VCaP (cell line): Measurements from ENCODE around the gene SPTAN1.

ENCODE experiments used
- H3K27ac ChIP-seq: fragments of 450-650 bp; 2 replicates; pipeline ENCODE4 v1.5.1; 2017
- TF ChIP-seq, protein P1 (sequence below): fragments of 450-650 bp; conservative IDR thresholded peaks from 2 replicates; pipeline ENCODE4 v1.5.1; 2017; ENCODE audit warnings: mild to moderate bottlenecking, moderate library complexity

Gene SPTAN1

DNA sequence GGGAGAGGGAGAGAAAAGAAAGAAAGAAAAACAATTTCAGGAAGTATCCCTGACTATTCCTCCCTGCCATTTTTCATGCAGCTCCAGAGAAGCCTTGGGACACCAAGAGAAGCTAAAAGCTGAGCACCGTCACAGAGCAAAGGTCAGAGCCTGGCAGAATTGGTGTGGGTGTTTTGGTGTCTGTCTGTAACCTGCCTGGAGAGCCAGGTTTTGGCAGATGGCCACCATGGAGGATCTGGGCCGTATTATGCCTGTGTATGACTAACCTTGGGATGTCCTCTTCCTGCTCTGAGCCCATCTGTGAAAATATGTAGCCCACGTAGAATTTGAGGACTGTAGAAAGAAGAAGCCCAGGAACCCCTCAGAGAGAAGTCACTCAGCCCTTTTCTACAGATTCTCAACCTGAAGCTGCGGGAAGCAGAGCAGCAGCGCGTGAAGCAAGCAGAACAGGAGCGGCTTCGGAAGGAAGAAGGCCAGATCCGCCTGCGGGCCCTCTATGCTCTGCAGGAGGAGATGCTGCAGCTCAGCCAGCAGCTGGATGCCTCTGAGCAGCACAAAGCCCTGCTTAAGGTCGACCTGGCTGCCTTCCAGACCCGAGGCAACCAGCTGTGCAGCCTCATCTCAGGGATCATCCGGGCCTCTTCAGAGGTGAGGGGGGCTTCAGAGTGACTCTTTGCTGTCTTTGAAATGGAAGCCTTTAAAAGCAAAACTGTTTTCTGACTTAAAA lies 29.0 kb upstream of the SPTAN1 start:
- TF ChIP-seq, protein P1, sequence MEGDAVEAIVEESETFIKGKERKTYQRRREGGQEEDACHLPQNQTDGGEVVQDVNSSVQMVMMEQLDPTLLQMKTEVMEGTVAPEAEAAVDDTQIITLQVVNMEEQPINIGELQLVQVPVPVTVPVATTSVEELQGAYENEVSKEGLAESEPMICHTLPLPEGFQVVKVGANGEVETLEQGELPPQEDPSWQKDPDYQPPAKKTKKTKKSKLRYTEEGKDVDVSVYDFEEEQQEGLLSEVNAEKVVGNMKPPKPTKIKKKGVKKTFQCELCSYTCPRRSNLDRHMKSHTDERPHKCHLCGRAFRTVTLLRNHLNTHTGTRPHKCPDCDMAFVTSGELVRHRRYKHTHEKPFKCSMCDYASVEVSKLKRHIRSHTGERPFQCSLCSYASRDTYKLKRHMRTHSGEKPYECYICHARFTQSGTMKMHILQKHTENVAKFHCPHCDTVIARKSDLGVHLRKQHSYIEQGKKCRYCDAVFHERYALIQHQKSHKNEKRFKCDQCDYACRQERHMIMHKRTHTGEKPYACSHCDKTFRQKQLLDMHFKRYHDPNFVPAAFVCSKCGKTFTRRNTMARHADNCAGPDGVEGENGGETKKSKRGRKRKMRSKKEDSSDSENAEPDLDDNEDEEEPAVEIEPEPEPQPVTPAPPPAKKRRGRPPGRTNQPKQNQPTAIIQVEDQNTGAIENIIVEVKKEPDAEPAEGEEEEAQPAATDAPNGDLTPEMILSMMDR = no peak

DNA sequence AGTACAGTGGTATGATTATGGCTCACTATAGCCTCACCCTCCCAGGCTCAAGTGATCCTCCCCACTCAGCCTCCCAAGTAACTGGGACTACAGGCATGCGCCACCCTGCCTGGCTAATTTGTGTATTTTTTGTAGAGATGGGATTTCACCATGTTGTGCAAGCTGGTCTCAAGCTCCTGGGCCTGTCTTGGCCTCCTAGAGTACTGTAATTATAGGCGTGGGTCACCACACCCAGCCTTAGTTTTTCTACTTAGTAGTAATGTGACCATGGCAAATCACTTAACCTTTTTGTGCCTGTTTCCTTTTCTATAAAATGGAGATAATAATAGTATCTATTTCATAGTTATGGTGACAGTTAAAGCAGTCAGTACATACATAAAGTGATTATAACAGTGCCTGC lies 25.7 kb upstream of the SPTAN1 start:
- TF ChIP-seq, protein P1 = no peak
- no peak overlapping the region for H3K27ac ChIP-seq

More for the DNA sequence above, 29.0 kb upstream of the SPTAN1 start:
- peak overlapping the region; percentile 30; the same call in 1 of the 2 replicates for H3K27ac ChIP-seq

DNA sequence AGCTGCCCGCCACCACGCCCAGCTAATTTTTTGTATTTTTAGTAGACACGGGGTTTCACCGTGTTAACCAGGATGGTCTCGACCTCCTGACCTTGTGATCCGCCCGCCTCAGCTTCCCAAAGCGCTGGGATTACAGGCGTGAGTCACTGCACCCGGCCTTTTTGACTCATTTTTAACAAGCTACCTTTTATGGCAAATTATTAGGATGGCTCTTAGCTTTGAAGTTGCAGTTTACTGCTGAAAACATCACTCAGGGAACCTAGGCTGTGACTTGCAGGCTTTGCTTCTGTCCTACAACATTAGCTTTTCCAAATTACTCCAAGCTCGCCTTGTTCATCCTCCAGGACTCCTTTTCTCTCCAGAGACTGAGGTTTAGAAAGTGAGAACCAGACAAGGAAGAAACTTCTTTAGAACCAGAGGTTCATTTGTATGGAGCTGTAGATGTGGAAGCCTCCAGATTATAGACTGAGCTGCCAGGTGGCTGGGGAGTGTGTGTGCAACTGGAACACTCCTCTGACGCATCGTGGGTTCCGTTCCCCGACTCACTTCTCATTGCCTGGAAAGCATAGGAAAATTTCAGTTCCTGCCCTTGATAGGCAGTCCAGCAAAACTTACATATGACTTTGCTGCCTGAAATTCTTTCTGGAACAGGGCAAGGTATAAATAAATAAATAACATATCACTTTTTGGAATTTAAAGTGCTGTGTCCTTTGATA lies 23.8 kb upstream of the SPTAN1 start:
- no peak overlapping the region for H3K27ac ChIP-seq
- TF ChIP-seq, protein P1 = no peak

DNA sequence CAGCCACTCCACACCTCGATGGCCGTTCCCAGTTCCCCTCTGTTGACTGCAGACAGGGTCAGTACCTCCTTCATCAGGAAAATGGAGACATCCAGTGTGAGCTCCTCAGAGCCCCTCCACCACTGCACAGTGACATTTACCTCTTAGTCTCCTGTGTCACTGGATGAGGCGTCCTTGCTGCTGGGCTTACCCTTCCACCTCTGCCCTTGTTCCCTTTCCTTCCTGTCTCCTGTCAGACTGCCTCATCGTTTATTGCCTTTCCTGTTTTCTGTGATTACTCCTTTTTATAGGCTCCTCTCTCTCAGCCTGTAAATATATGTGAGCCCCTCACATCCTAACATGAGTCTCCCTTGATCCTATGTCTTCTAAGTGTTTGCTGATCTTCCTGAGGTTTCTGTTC lies 23.2 kb upstream of the SPTAN1 start:
- no peak overlapping the region for H3K27ac ChIP-seq

DNA sequence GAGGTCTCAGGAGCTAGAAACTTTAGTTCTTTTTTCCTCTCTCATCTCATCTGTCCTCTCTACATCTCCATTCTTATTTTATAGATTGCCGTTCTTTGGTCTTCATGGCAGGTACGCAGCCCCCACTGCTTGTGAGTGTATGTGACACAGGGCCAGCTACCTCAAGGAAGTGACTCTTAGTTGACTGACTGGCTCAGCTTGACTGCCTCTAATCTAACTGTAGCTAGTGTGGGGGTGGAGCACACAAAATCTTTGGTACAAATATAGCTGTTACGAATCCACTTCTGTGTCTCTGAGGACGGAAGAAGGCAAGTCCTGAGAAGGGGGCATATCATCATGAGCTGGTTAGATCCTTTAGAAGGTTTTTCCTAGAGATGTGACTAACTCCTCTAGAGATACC lies 19.8 kb upstream of the SPTAN1 start:
- TF ChIP-seq, protein P1 = no peak

More for the DNA sequence above, 23.2 kb upstream of the SPTAN1 start:
- TF ChIP-seq, protein P1 = no peak

DNA sequence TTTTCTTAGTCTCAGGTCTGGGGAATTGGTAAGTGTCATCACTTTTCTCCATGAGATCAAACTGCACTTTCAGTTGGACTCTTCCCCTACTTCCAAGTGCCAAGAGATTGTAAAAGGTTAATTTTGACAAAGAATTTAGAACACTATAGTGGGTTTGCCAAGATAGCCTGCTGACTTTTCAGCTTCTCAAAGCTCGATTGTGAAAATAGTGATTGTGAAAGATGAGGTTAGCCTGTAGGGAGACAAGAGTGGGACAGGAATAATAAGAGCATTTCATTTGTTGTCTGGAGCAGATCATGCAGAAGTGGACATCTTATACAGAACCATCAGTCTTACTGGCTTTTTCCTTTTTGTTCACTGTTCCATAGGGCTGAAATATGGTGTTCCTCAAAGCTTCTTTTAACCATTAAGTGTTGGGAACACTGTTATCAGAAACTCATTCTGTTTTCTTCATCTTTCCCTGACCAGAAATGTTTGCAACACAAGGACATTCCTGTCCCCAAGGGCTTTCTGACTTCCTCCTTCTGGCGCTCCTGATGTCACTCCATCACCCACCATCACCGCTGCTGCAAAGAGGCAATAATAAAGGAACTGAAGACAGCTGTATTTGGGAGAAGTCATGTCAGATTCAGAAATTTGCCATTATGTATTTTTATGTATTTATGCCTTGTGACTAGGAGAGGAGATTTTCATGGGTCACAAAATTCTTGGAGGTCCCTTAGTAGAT lies 11.6 kb upstream of the SPTAN1 start:
- H3K27ac ChIP-seq = no peak overlapping the region
- TF ChIP-seq, protein P1 = no peak

More for the DNA sequence above, 19.8 kb upstream of the SPTAN1 start:
- no peak overlapping the region for H3K27ac ChIP-seq

DNA sequence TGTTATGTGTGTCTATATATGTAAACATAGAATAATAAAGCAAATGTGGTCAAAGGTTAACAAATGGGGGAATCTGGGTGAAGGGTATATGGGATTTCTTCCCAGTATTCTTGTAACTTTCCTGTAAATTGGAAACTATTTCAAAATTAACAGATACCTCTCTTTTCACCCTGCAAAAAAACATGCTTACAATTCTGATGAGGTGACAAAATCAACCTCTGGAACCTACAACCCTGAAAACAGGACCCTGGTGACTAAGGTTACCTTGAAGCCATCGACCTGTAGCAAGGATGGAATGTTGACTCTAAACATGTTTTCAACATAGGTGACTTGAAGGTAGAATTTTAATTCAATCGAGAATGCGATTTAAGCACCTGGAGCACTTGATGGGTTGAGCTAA lies 5.9 kb upstream of the SPTAN1 start:
- H3K27ac ChIP-seq = no peak overlapping the region
- TF ChIP-seq, protein P1 = no peak
